HG03064 (cell line): Measurements from ENCODE around the gene HERC5.
"Not testable (repeated sequence)": the region's sequence is repeated elsewhere in the genome, so short reads cannot be mapped to it uniquely, and the experiment has no call there.

ENCODE experiments used
- ATAC-seq: cut with Tn5 transposase; IDR thresholded peaks from one replicate; pipeline ENCODE4 v1.9.1; 2021; ENCODE audit warnings: low read depth; ENCODE audit not compliant: unreplicated experiment

The HERC5 gene

DNA sequence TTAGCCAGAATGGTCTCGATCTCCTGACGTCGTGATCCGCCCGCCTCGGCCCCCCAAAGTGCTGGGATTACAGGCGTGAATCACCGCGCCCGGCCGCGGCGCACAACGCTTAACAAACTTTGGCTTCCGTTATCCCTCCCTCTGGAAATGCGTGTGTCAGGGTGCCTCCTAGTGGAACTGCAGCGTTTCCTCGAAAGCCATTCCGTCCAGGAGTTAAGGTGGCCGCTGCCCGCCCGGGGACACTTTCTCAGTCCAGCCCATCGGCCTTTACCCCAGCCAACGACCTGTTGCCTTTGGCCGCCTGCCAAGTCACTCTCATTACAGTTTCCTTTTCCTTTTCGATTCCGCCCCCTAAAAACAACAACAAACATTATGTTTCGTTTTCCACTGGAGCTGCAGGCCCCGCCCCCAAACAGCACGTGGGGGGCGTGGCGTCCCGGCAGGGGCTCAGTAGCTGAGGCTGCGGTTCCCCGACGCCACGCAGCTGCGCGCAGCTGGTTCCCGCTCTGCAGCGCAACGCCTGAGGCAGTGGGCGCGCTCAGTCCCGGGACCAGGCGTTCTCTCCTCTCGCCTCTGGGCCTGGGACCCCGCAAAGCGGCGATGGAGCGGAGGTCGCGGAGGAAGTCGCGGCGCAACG, at the start of gene HERC5:
HERC5 (plus strand) TSS at position 450 of the 637 bp plus-strand sequence; CDS start at position 601, 151 bp downstream.
- ATAC-seq: peak; percentile 90

DNA sequence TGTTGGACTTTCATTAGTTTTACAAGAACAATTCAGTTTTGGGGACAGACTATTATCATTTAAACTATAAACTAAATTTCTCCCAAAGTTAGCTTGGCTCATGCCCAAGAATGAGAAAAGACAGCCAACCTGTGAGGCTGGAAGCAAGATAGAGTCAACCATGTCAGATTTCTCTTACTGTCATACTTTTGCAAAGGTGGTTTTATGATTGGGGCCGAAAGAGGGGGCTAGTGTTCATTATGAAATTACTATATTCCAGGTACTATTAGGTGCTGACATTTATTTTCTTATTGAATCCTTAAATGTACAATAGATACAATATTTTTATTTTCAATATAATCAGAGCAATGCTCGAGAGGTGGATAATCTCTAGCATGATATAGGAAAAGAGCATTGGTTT, 47.7 kb upstream of the HERC5 start:
- ATAC-seq: no peak

DNA sequence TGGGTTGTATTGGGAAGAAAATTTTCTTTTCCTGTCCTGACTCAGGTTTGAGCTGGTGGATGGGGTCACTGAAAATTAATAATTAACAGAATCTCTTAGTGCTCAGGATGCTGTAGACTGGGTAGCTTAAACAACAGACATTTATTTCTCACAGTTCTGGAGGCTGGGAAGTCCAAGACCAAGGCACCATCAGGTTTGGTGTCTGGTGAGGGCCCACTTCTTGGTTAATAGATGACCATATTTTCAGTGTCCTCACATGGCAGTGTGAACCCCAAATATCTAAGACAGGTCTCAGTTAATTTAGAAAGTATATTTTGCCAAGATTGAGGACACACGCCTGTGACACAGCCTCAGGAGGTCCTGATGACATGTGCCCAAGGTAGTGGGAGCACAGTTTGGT, 47.1 kb upstream of the HERC5 start:
- ATAC-seq: no peak

DNA sequence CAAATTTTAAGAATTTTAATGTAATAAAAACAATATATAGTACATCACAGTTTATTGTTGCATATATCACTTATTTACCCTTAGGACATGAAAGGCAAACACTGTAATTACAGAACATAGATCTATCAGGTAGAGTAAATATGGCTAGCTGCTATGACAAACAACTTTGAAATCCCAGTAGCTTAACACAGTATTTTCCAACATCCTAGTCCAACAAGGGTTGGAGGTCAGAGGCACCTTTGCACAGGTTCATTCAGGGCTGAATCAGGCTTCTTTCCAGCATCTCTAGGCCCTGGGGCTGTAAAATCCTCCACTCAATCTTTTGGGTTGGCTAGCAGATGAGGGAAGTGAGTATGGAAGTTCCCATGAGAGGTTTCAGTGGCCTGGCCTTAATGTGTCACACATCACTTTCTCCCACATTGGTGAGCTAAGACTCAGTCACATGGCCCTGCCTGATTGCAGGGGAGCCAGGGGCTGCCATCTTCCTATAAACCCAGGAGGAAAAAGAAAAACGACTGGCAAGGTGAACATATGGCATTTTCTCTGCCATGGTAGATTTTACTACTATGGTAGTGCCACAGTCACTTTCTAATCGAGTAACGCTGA, 45.3 kb upstream of the HERC5 start:
- no peak for ATAC-seq

DNA sequence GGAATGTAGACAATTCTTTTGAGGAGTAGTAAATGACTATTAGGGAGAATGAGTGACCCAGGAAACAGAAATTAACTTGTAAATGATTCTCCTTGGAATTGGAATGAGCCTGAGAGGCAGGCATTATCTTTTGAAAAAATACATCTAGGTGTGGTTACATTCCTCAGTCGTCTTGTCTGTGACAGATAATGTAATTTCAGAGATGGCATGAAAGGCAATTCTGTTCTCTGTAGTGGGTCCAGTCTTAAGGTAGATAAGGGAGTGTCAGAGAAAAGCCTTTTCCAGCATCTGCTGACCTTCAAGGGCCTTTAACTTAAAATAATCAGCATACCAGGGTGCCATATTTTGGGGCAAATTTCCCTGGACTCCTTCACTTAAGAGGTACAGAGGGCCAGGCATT, 43.1 kb upstream of the HERC5 start:
- ATAC-seq: no peak

DNA sequence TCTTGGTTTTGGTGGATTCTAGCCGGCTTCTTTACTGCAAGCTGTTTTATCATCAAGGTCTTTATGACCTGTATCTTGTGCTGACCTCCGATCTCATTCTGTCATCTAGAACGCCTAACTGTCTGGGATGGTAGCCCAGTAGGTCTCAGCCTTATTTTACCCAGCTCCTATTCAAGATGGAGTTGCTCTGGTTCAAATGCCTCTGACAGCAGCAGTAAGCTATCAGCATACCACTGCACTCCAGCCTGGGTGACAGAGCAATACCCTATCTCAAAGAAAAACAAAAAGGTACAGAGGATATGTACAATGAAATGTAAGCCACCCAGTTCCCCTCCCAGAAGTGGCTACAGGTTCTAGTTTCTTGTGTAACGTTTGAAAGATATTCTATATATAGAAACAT, 42.2 kb upstream of the HERC5 start:
- ATAC-seq: no peak

DNA sequence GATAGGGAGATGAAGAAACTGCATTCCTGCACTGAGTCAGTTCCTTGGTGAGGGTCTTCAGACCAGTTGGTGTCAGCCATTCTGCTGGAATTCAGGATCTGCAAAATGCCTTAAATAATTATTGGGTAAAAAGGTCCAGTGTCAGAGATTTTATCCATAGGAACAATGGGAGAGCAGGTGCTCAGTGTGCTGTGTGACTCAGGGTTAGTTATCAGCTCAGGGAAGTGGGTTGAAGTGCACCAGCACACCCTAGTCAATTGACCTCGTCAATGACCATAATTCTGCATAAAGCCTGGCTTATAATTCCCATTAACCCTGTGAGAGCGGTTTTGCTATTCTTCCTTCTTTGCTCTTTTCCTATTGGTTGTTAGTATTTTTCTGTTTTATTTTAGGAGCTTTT, 40.9 kb upstream of the HERC5 start:
- no peak for ATAC-seq

DNA sequence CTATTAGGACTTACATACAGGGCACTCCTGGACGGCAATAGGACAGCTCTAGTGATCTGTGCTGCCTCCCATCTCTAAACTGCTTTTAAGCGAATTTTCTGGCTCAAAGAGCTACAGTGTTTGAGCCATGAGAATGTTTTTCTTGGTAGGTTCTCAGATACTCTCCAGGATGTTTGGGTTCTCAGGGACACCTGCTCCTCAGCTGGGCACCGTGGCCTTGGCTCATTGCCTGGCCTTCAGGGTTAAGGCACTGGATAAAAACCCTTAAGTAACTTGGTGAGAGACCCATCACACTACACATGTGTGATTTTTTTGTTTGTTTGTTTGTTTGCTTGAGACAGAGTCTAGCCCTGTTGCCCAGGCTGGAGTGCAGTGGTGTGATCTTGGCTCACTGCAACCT, 38.5 kb upstream of the HERC5 start:
- no peak for ATAC-seq

DNA sequence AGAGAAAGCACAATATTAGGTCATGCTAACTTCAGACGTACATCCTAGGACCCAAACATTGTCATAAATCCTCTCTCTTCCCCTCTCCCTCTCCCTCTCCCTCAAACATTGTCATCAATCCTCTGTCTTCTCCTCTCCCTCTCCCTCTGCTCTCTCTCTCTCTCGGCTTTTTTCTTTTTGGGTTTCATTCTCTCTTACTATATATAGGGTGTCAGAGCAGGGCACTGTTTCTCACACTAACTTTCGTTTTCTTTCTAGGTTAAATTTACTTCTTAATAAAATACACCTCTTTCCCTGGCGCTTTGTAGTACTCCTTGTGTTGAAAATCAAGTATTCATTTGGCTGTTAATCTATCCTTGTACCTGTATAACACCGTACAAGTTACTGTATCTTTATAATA, 37.0 kb upstream of the HERC5 start:
- ATAC-seq: peak; percentile 72

DNA sequence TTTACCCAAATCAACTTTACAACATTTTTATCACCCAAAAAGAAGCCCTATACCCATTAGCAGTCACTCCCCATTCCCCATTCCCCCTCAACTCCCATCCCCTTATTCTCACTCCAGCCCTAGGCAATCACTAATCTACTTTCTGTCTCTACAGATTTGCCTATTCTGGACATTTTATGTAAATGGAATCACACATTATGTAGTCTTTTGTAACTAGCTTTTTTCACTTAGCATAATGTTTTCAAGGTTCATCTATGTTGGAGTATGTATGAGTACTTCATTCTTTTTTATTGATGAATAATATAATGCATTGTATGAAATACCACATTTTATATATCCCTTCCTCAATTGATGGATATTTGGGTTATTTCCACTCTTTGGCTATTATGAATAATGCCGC, 36.1 kb upstream of the HERC5 start:
- no peak for ATAC-seq

DNA sequence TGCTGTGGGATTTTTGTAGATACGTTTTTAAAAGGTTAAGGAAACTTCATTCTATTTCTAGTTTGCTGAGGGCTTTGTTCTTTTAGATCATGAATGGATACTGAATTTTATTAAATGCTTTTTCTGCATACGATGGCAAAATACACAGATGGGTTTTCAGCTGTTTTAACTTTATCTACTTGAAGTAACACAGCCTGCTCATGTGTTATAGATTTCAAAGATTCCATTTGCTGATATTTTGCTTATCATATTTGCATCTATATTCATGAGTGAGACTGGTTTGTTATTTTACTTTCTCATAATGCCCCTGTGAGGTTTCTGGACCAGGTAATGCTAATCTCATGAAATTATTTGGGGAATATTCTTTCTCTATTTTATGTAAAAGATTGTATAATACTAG, 34.5 kb upstream of the HERC5 start:
- no peak for ATAC-seq

DNA sequence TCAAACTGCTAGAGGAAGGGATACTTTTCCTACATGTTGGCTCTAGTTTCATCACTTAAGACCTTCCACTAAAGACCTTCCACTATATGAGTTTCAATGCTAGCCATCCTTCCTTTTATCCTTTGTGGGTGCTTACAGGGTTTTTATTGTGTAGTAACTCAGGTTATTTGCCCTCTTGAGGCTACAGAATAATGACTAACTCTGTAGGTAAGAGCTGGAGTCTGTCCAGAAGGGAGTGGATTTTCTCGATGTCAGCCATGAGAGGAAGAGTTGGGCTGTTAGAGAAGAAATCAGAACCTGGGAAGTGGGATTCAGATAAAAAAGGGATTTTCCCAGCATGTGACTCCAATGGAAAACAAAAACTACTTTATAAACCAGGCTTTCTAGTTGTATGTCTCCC, 27.5 kb upstream of the HERC5 start:
- ATAC-seq: no peak

DNA sequence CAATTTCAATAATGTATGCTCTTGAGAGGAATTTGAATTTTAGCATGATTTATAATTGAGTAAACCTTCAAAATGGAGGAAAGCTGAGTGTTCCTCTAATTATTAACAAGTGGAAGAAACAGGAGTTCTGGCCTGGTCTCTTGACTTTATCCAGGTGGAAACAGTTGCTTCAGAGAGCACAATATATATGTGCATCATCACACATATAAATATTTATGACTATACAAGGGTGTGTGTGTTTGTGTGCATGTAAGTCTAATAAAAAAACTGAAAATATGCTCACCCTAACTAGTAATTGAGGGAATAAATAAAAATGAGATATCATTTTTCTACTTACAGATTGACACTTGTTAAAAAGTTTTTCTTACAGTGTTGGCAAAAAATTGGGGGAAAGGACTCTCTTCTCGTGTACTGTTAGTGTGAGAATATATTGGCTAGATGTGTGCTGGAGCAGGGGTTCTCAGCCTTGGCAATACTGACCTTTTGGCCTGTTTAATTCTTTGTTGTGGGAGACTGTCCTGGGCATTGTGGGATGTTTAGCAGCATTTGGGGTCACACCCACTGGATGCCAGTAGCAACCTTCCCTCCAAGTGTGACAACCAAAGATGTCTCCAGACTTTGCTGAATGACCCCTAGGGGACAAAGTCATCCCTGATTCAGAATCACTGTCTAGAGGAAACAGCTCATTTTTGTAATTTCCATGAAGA, 20.8 kb upstream of the HERC5 start:
- ATAC-seq: no peak

DNA sequence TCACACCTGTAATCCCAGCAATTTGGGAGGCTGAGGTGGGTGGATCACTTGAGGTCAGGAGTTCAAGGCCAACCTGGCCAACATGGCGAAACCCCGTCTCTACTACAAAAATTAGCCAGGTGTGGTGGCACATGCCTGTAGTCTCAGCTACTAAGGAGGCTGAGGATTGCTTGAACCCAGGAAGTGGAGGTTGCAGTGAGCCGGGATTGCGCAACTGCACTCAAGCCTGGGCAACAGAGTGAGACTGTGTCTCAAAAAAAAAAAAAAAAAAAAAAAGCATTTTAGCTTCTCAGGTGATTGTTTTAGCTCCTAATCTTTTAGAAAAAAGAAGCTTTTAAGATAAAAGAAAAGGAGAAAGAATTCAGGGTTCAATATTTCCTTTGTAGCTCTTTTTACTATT, 19.0 kb upstream of the HERC5 start:
- ATAC-seq: not testable (repeated sequence)

DNA sequence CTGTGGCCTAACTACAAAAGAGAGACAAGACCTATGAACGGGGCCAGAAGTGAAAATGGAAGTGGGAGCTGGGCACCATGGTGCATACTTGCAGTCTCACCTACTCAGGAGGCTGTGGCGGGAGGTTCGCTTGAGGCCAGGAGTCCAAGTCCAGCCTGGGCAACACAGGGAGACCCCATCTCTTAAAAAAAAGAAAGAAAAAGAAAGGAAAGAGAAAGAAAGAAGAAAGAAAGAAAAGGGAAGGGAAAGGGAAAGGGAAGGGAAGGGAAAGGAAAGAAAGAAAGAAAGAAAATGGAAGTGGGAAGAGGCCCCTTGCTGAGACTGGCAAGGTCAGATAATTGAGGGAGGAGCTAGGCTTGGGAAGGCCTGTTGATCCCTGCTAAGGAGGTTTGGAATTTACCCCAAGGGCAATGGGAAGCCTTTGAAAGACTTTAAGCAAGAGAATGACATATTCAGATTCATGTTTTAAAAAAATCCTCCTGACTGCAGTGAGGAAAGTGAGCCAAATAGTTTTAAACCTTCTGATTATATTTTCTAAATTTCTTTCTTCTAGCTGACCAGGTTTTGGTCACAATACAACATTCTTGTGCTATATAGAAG, 17.7 kb upstream of the HERC5 start:
- no peak for ATAC-seq

DNA sequence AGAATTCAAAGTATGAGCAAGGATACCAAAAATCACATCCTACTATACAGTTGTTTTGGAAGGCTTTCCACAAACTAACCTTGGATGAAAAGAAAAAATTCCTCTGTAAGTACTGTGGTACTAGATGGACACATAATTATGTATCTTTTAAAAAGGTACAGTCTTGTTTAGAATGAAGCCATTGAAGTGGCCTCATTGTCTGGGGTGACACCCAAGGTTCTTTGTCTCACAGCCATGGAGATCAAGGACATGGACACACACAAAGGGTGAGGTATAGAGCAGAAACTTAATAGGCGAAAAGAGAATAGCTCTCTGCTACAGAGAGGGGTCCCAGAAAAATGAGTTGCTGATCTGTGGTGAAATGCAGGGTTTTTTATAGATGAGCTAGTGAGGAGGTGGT, 16.8 kb upstream of the HERC5 start:
- ATAC-seq: no peak

DNA sequence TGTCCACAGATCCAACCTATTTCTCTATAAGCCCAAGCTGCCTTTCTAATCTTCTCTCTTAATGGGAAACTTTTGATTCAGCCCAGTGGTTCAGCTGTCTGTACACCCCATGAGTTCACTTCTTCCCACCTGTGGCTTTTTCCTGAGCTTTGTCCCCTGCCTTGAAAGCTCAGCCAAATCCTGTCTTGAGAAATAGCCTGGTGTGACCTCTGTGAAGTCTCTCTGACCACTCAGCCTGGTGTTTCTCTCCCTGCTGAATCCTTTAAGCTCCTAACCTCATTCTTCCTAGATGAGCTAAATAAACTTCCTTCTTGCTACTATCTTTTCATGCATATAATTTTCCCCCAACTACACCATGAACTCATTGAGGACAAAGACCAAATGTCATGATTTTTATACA, 15.2 kb upstream of the HERC5 start:
- ATAC-seq: no peak

DNA sequence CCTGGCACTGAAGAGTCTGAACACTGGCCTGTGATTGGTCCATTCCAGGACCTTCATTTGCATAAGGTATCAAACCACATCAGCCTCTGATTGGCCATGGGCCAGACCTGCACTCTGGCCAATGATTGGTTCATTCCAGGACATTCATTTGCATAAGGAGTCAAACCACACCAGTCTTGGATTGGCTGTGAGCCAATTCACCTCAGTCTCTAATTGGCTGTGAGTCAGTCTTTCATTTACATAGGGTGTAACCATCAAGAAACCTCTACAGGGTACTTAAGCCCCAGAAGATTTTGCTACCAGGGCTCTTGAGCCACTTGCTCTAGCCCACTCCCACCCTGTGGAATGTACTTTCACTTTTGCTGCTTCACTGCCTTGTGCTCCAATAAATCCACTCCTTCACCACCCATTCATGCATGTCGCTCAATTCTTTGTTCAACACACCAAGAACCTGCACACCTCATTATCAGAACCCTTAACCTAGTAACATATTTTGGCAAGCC, 14.2 kb upstream of the HERC5 start:
- no peak for ATAC-seq

DNA sequence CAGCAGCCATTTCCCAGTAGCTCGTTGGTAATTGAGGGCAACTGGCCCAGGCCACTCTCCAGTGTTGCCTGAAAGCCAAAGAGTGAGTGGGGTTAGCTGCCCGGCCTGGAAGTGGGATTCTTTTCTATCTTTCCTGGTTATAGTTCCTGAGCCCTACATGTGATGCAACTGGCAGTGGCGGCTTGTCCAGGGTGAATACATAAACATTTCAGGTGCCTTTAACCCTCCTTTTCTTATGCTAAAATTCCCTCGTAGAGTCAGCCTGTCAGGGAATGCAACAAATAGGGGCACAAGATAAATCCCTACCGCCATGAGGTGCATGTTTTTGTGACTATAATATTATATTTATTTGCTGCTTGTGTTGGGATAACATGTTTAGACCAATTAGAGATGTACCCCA, 13.4 kb upstream of the HERC5 start:
- ATAC-seq: no peak

DNA sequence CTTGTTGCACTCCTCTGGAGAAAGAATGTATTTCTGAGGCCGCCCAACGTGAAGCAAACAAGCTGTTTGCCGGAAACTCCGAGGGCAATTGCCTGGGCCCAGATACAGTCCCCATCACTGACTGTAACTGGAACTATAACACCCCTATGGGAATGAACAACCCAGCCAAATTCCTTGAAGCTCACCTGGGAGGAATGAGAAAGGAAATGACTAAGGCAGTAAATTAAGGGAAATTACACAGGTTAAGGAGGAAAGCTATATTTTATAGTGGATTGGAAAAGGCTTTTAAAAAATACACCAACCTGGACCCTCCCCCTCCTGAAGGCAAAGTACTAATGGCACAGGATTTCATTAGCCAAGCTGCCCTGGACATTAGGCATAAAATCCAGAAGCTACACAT, 11.7 kb upstream of the HERC5 start:
- no peak for ATAC-seq

DNA sequence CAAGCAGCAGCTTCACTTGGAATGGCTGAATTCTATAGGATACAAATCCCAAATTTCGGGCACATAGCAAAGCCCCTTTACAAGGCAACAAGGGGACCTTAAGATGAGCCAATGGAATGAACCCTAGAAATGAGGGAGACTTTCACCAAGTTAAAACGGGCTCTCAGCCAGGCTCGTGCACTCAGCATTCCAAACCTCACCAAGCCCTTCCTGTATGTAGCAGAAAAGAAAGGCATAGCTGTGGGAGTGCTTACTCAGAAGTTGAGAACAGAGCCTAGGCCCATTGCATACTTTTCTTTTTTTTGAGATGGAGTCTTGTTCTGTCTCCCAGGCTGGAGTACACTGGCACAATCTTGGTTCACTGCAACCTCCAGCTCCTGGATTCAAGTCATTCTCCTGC, 10.8 kb upstream of the HERC5 start:
- no peak for ATAC-seq
